Mesendoderm (in vitro differentiated cells): ENCODE data around the gene KLHL14.

Experiments used
- DNase-seq: peaks from one replicate; pipeline ENCODE4 v3.0.0; 2013
- H2AK5ac ChIP-seq: 2 replicates; pipeline ENCODE4 v1.6.1; 2013; ENCODE audit warnings: low read length, inconsistent platforms
- H2BK120ac ChIP-seq: 2 replicates; pipeline ENCODE4 v1.6.1; 2013; ENCODE audit warnings: low read depth, mild to moderate bottlenecking, low read length, moderate library complexity, mixed read lengths
- H2BK15ac ChIP-seq: replicated peaks from 2 replicates; pipeline ENCODE4 v1.6.1; 2013; ENCODE audit warnings: low read depth, mild to moderate bottlenecking, moderate library complexity
- H2BK5ac ChIP-seq: 2 replicates; pipeline ENCODE4 v1.6.1; 2013; ENCODE audit warnings: low read length, inconsistent platforms
- H3K18ac ChIP-seq: 2 replicates; pipeline ENCODE4 v1.6.1; 2013; ENCODE audit warnings: mild to moderate bottlenecking, low read length, mixed read lengths
- H3K23ac ChIP-seq: one replicate; pipeline ENCODE4 v1.6.1; 2013; ENCODE audit warnings: low read length
- H3K27ac ChIP-seq: 2 replicates; pipeline ENCODE4 v1.5.1; 2013; ENCODE audit warnings: low read depth, mild to moderate bottlenecking, inconsistent platforms, low read length, moderate library complexity
- H3K27me3 ChIP-seq: 2 replicates; pipeline ENCODE4 v1.6.1; 2013; ENCODE audit warnings: low read length, control low read depth, mild to moderate bottlenecking, inconsistent platforms; ENCODE audit not compliant: insufficient read depth, poor library complexity
- H3K36me3 ChIP-seq: 2 replicates; pipeline ENCODE4 v1.6.1; 2013; ENCODE audit warnings: low read length, inconsistent platforms; ENCODE audit not compliant: control insufficient read depth, insufficient read depth
- H3K4ac ChIP-seq: one replicate; pipeline ENCODE4 v1.6.1; 2013; ENCODE audit warnings: low read depth, mild to moderate bottlenecking, low read length, moderate library complexity
- H3K4me1 ChIP-seq: 2 replicates; pipeline ENCODE4 v1.6.1; 2013; ENCODE audit warnings: low read depth, low read length, inconsistent platforms; ENCODE audit not compliant: control insufficient read depth
- H3K4me2 ChIP-seq: 2 replicates; pipeline ENCODE4 v1.6.1; 2013; ENCODE audit warnings: low read length
- H3K4me3 ChIP-seq: 2 replicates; pipeline ENCODE4 v1.5.1; 2013; ENCODE audit warnings: mild to moderate bottlenecking, low read length
- H3K56ac ChIP-seq: one replicate; pipeline ENCODE4 v1.6.1; 2013; ENCODE audit warnings: low read length
- H3K79me1 ChIP-seq: 2 replicates; pipeline ENCODE4 v1.6.1; 2013; ENCODE audit warnings: low read length, inconsistent platforms
- H3K79me2 ChIP-seq: 2 replicates; pipeline ENCODE4 v1.6.1; 2013; ENCODE audit warnings: mild to moderate bottlenecking, low read length; ENCODE audit not compliant: control insufficient read depth, insufficient read depth
- H3K9ac ChIP-seq: 2 replicates; pipeline ENCODE4 v1.6.1; 2013; ENCODE audit warnings: low read length, inconsistent platforms
- H4K5ac ChIP-seq: one replicate; pipeline ENCODE4 v1.6.1; 2013; ENCODE audit warnings: low read length
- H4K8ac ChIP-seq: one replicate; pipeline ENCODE4 v1.6.1; 2013; ENCODE audit warnings: low read depth, mild to moderate bottlenecking, control low read depth, low read length, moderate library complexity
- WGBS: extraction: QIAGEN DNeasy Blood & Tissue Kit; methylation state at CpG from one replicate; pipeline ENCODE4 v1.1.7; 2013; ENCODE audit warnings: low lambda C conversion rate, missing lambda C conversion rate; ENCODE audit not compliant: insufficient coverage; ENCODE audit errors: extremely low coverage; 5-methylcytosine and 5-hydroxymethylcytosine counted together

The KLHL14 gene

DNA sequence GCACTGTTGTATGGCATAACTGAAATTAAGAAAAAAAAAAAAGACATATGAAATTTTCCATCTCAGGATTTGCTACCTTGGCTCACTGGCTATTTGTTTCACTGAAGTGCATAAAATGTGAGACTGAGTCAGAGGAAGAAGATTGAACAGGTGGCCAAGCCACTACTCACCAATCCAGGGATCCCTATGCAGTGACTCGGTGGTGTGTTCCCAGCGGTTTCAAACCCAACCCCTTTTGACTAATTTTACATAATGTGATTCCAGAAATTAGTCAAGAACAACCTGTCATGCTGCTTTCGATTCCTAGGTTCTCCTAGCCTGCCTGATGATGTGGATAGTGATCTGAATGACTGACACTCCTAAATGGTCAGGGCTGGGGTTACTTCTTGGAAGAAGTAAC, 77.3 kb downstream of the KLHL14 start:
- Histone ChIP-seq H3K27ac (no peak overlapping the region), H2AK5ac (no peak overlapping the region), H3K23ac (no peak overlapping the region), H2BK5ac (no peak overlapping the region), H3K18ac (no peak overlapping the region), H4K5ac (no peak overlapping the region), H2BK15ac (no peak overlapping the region), H3K79me2 (no peaks in the 10 kb centered on the region), H3K4me1 (no peaks in the 10 kb centered on the region), H3K27me3 (no peaks in the 10 kb centered on the region), H3K4ac (no peak overlapping the region), H3K4me3 (no peak overlapping the region), H4K8ac (no peak overlapping the region), H3K36me3 (no peaks in the 10 kb centered on the region), H3K56ac (no peak overlapping the region), H3K4me2 (no peak overlapping the region), H2BK120ac (no peak overlapping the region), H3K79me1 (no peaks in the 10 kb centered on the region), H3K9ac (no peak overlapping the region)
- no peak for DNase-seq
- WGBS, result no CpG with 5 or more reads among the region's 3 CpGs

DNA sequence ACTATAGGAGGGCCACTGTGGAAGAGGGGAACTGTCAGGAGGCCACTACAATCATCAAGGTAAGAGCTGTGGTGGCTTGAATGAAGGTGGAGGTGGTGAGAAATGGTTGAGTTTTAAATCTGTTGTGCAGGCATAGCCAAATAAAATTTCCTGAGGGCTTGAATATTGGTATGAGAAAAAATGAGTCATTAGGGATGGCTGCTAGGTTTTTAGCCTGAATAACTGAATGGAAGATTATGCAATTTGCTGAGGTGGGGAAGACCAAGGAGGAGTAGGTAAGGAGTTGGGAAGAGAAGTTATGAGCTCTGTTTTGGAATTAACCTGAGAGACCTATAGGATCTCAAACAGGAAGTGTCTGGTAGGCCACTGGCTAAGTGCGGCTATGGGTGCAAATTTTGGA, 84.0 kb downstream of the KLHL14 start:
- Histone ChIP-seq H3K9ac (no peak overlapping the region), H3K79me1 (no peaks in the 10 kb centered on the region), H3K79me2 (no peaks in the 10 kb centered on the region), H3K36me3 (no peaks in the 10 kb centered on the region), H2BK120ac (no peak overlapping the region), H3K4me1 (no peaks in the 10 kb centered on the region), H3K4ac (no peak overlapping the region), H3K18ac (no peak overlapping the region), H4K8ac (no peak overlapping the region), H3K27me3 (no peaks in the 10 kb centered on the region), H2AK5ac (no peak overlapping the region), H3K23ac (no peak overlapping the region), H3K4me2 (no peak overlapping the region), H4K5ac (no peak overlapping the region), H3K27ac (no peak overlapping the region), H3K56ac (no peak overlapping the region), H3K4me3 (no peak overlapping the region), H2BK5ac (no peak overlapping the region), H2BK15ac (no peak overlapping the region)
- WGBS, result no CpG with 5 or more reads among the region's 1 CpG
- DNase-seq, result no peak

- H4K8ac ChIP-seq, result no peak overlapping the region
- H3K23ac ChIP-seq, result no peak overlapping the region
- no peak overlapping the region for H3K4me2 ChIP-seq
- no peak overlapping the region for H2BK15ac ChIP-seq
- no peak overlapping the region for H4K5ac ChIP-seq
- no peaks in the 10 kb centered on the region for H3K27me3 ChIP-seq
- H3K9ac ChIP-seq, result no peak overlapping the region
- no peaks in the 10 kb centered on the region for H3K4me1 ChIP-seq
- no peak overlapping the region for H2AK5ac ChIP-seq
- no peak overlapping the region for H3K56ac ChIP-seq
- H3K36me3 ChIP-seq, result no peaks in the 10 kb centered on the region
- H2BK5ac ChIP-seq, result no peak overlapping the region
- no peak for DNase-seq
- no peak overlapping the region for H2BK120ac ChIP-seq
- H3K18ac ChIP-seq, result no peak overlapping the region
- H3K79me2 ChIP-seq, result no peaks in the 10 kb centered on the region
- no peak overlapping the region for H3K27ac ChIP-seq
- no CpG with 5 or more reads among the region's 8 CpGs for WGBS
- H3K4ac ChIP-seq, result no peak overlapping the region
- no peaks in the 10 kb centered on the region for H3K79me1 ChIP-seq
- no peak overlapping the region for H3K4me3 ChIP-seq
These were observed 87.9 kb downstream of the KLHL14 start for GRCh38 chr18:32684940-32685339.

- no CpG with 5 or more reads among the region's 1 CpG for WGBS
- Histone ChIP-seq H3K4me1 (no peaks in the 10 kb centered on the region), H3K4me3 (no peak overlapping the region), H3K23ac (no peak overlapping the region), H3K9ac (no peak overlapping the region), H3K4me2 (no peak overlapping the region), H3K79me1 (no peaks in the 10 kb centered on the region), H2AK5ac (no peak overlapping the region), H2BK120ac (no peak overlapping the region), H3K18ac (no peak overlapping the region), H3K79me2 (no peaks in the 10 kb centered on the region), H2BK15ac (no peak overlapping the region), H2BK5ac (no peak overlapping the region), H3K56ac (no peak overlapping the region), H3K27ac (no peak overlapping the region), H3K36me3 (no peaks in the 10 kb centered on the region), H3K4ac (no peak overlapping the region), H4K8ac (no peak overlapping the region), H4K5ac (no peak overlapping the region), H3K27me3 (no peaks in the 10 kb centered on the region)
- DNase-seq, result no peak
These were observed 88.7 kb downstream of the KLHL14 start for GRCh38 chr18:32684096-32684495.

DNA sequence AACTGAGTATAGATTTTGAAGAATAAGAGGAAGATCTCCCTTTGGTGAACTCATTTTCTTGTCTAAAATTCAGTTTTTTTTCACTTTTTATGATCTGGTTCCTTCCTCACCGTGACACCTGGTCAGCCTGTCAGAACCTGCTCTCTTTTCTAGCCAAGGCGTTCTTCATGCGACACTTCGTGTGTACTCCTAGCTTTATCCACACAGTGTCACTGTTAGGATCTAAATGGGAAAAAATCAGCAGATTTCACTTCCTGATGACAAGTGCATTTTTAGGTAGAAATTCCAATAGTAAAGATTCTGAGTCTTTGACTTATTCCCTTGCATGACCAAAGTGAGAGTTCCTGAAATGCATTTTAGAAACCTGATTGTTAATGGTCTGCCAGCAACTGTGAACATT, 89.8 kb downstream of the KLHL14 start:
- Histone ChIP-seq H3K18ac (no peak overlapping the region), H3K4me3 (no peak overlapping the region), H3K23ac (no peak overlapping the region), H4K5ac (no peak overlapping the region), H3K4ac (no peak overlapping the region), H3K79me2 (no peaks in the 10 kb centered on the region), H4K8ac (no peak overlapping the region), H2AK5ac (no peak overlapping the region), H3K56ac (no peak overlapping the region), H3K79me1 (no peaks in the 10 kb centered on the region), H3K36me3 (no peaks in the 10 kb centered on the region), H2BK120ac (no peak overlapping the region), H3K4me1 (no peaks in the 10 kb centered on the region), H3K27ac (no peak overlapping the region), H3K9ac (no peak overlapping the region), H3K27me3 (no peaks in the 10 kb centered on the region), H3K4me2 (no peak overlapping the region), H2BK15ac (no peak overlapping the region), H2BK5ac (no peak overlapping the region)
- no CpG with 5 or more reads among the region's 4 CpGs for WGBS
- peak; percentile 35 for DNase-seq

- H2AK5ac ChIP-seq, result no peak overlapping the region
- no peaks in the 10 kb centered on the region for H3K4me1 ChIP-seq
- H4K5ac ChIP-seq, result no peak overlapping the region
- H3K23ac ChIP-seq, result no peak overlapping the region
- no peak overlapping the region for H2BK5ac ChIP-seq
- no peak overlapping the region for H3K56ac ChIP-seq
- H4K8ac ChIP-seq, result no peak overlapping the region
- no peak overlapping the region for H3K4me3 ChIP-seq
- H3K4me2 ChIP-seq, result no peak overlapping the region
- no peak overlapping the region for H3K9ac ChIP-seq
- no peak overlapping the region for H2BK120ac ChIP-seq
- no peak overlapping the region for H2BK15ac ChIP-seq
- H3K18ac ChIP-seq, result no peak overlapping the region
- H3K79me1 ChIP-seq, result no peaks in the 10 kb centered on the region
- H3K27me3 ChIP-seq, result no peaks in the 10 kb centered on the region
- no peak overlapping the region for H3K27ac ChIP-seq
- H3K79me2 ChIP-seq, result no peaks in the 10 kb centered on the region
- DNase-seq, result peak; percentile 40
- H3K4ac ChIP-seq, result no peak overlapping the region
- H3K36me3 ChIP-seq, result no peaks in the 10 kb centered on the region
These were observed 95.2 kb downstream of the KLHL14 start for GRCh38 chr18:32677578-32677977.
